ENCODE data around the gene PRKCH.

PRKCH gene

DNA sequence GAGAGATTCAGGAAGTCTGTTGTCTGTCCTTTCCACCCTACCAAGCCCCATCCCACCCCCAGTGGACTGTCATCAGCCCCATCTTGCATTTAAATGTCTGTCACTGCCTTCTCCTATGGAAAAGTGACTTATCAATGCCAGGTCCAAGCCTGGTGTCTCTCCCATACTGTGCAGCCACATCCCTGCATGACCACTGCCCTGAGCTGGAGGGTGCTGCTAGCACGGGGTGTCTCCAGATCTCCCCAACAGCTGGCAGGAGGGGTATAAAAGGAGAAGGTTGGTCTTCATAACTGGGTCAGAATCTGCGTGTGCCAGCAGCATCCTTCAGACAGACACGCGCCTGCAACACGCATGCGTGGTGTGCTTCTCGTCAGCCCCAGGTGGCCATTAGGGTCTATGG, 219.6 kb downstream of the PRKCH start:
- DNase-seq (ENCODE audit: low read depth in 1 of 2, low spot score in 1 of 2): no peak

- DNase-seq (ENCODE audit: low read depth in 1 of 2, low spot score in 1 of 2): no peak
Measured at GRCh38 chr14:61542848-61543790, 221.7 kb downstream of the PRKCH start.

- DNase-seq (ENCODE audit: low read depth in 1 of 2, low spot score in 1 of 2): no peak
Measured at GRCh38 chr14:61543946-61544345, 222.6 kb downstream of the PRKCH start.

- DNase-seq (ENCODE audit: low read depth in 1 of 2, low spot score in 1 of 2): no peak
Measured at GRCh38 chr14:61544448-61545330, 223.3 kb downstream of the PRKCH start.

GRCh38 chr14:61545726-61546455, 224.5 kb downstream of the PRKCH start:
- DNase-seq (ENCODE audit: low read depth in 1 of 2, low spot score in 1 of 2): no peak

GRCh38 chr14:61547186-61548069, 226.0 kb downstream of the PRKCH start:
- no peak for DNase-seq (ENCODE audit: low read depth in 1 of 2, low spot score in 1 of 2)

DNA sequence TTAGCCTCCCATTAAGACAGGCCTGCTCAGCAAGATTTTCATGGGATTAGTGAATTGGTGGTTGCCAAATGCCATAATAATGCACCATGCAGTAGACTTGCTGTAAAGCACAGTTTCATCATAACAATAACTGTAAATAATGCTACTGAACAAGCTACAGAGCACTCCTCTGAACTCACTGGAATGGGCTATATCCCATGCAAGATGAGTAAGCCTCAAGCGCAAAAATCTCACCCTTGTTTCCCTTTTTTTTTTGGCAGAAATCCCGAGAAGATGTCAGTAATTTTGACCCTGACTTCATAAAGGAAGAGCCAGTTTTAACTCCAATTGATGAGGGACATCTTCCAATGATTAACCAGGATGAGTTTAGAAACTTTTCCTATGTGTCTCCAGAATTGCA, 228.0 kb downstream of the PRKCH start:
- no peak for DNase-seq (ENCODE audit: low read depth in 1 of 2, low spot score in 1 of 2)

DNA sequence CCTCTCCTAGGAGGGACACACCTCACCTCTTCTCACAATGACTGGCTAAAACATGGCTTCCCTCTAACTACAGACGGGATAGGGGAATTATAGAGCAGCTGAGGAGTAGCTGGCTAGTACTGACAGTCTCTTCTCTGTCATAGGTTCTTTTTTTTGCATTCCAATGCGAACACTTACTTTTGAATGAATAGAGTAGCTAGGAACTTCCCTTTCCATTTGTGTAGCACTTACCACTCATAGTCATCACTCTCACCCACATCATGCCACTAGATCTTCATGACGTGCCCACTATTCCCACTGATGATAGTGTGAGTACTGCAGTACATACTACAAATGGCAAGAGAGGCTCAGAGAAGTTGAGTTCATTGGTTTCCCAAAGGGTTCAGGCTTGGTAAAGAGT, 230.0 kb downstream of the PRKCH start:
- no peak for DNase-seq (ENCODE audit: low read depth in 1 of 2, low spot score in 1 of 2)

DNA sequence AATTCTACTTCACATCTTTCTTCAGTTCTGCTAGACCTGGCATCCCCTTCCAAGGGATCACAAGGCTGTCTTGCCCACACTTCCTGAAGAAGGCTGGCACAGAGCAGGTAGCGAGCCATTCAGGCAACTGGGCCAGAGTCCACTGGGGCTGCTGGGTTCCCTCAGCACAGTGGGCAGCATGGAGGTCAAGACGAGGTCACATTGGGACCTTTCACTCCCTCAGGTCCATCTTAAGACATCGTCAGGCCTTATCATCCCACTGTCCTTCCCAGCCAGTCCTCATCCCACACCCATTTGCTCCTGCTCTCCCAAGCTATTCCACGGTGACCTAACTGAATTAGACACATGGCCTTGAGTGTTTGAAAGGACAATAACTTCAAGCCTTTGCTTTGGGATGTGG, 230.9 kb downstream of the PRKCH start:
- no peak for DNase-seq (ENCODE audit: low read depth in 1 of 2, low spot score in 1 of 2)

- DNase-seq (ENCODE audit: low read depth in 1 of 2, low spot score in 1 of 2): no peak
Measured at GRCh38 chr14:61553730-61554641, 232.6 kb downstream of the PRKCH start.

DNA sequence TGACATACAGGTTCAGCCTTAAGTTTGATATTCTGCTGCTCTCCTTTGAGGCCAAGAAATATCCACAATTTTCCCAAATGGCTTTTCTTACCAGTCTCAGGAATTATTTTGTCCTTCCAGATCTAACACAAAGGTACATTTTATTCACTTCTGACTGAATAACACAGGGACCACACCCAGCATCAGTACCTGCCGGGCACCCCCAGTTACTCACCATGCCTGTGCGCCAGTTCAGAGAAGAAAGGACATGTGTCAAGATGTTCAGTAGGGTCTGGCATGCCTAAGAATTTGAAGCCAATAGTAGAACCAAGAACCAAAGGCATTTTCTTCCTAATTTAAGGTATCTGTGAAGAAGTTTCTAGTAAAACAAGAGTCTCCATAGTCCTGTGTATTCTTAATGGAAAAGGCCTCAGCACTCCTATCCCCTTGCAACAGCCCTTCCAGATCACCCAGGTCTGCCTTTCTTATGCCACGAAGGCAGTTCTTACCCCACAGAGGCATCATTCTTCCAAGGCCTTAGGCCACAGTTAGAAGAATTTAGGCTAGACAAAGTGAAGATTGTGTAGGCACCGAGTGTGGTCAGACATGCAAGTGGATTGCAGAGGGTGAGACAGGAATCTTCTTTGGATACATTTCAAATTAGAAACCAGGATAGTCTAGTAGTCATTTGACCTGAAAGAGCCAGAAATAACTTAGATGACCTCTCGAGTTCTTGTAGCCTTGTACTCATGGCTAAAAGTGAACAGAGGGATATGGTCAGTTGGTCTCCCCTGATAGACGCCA, 233.9 kb downstream of the PRKCH start:
- no peak for DNase-seq (ENCODE audit: low read depth in 1 of 2, low spot score in 1 of 2)

DNA sequence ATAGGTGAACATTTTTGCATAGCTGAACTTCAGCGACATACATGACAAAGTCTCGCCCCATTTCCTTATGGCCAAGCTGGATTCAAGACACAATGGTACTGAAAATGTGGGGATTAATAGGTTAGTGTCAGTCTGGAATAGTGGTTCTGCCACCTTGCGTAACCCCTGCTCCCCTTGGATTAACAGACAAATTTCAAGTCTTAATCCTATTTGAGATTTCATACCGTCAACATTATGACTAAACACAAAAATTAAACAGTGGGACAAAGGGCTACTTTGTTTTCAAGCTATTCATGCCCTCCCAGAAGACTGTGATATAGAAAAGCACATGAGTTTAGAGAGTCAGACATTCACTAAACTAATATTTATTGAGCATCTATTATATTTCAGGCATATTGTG, 235.1 kb downstream of the PRKCH start:
- no peak for DNase-seq (ENCODE audit: low read depth in 1 of 2, low spot score in 1 of 2)

- no peak for DNase-seq (ENCODE audit: low read depth in 1 of 2, low spot score in 1 of 2)
Measured at GRCh38 chr14:61557262-61557661, 235.9 kb downstream of the PRKCH start.

- no peak for DNase-seq (ENCODE audit: low read depth in 1 of 2, low spot score in 1 of 2)
Measured at GRCh38 chr14:61557854-61558253, 236.5 kb downstream of the PRKCH start.

DNA sequence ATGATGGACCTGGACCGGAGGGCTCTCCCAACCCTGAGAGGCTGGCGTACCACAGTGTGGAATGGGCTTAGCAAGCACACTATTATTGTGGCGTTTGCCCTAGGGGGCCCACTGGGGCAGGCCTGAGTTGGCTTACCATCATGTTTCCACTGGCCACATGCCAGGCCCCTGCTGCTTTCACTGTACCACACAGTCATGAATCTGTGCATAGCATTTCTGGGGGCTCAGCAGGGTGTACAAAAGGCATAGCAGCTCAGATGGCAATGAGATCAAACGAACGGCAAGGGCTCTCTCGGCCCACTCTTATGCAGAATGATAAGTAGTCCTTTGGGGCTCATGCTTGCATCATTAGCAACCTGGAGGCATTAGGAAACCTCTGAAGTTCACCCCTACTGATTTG, 236.9 kb downstream of the PRKCH start:
- DNase-seq (ENCODE audit: low read depth in 1 of 2, low spot score in 1 of 2): no peak

GRCh38 chr14:61559641-61560201, 238.3 kb downstream of the PRKCH start:
- no peak for DNase-seq (ENCODE audit: low read depth in 1 of 2, low spot score in 1 of 2)

DNA sequence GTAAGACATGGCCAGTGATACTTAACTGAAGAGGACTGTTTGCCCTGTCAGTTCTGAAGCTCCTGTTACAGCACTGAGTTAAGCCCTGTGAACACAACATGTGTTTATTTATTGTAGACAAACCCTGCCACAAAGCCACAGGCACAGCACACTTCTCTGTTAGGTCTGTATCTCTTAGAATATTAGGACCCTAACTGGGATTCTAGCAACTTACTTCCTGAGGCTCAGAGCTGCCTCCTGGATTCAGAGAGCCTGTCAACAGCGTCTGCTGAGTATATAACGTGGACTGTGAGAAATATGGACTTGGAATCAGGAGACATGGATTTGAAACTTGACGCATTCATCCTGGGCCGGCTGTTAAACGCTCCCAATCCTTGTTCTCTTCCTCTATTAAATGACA, 238.9 kb downstream of the PRKCH start:
- no peak for DNase-seq (ENCODE audit: low read depth in 1 of 2, low spot score in 1 of 2)

- DNase-seq (ENCODE audit: low read depth in 1 of 2, low spot score in 1 of 2): no peak
Measured at GRCh38 chr14:61561104-61561503, 239.7 kb downstream of the PRKCH start.

Measured in stimulated activated CD4-positive, alpha-beta T cell treated with anti-CD3 and anti-CD28 coated beads, Interleukin-15, amount 100 ng/mL, for 1 hour (primary cell).